H1 (cell line): Measurements from ENCODE around the gene NXT1. TPM values are rescaled to one million over a fixed set of nuclear protein-coding genes. Genes with fewer than 3 reads are reported as not detected.

Experiments used
- CTCF ChIA-PET: fragments of 300-600 bp; sonication (Branson Sonifier 250); formaldehyde crosslinking; loops from one replicate; lab custom pipeline; 2021; ENCODE audit not compliant: partially characterized antibody; lab: Charles Lee
- POLR2A ChIA-PET: fragments of 300-600 bp; sonication (Branson Sonifier 250); formaldehyde crosslinking; loops from one replicate; lab custom pipeline; 2021; ENCODE audit warnings: inconsistent platforms; ENCODE audit not compliant: partially characterized antibody; lab: Charles Lee
- DNase-seq, 2 experiments: peaks; one replicate each; pipeline versions ENCODE4 v3.0.0 to v3.0.0-alpha.2; 2010 to 2022; ENCODE audit warnings: low spot score in 2 of 2, low read depth in 1 of 2, mixed read lengths in 1 of 2
- FAIRE-seq: peaks from 2 replicates; lab custom pipeline; 2011; peaks lifted over from hg19 to GRCh38; lab: Jason Lieb, UNC
- H2AFZ ChIP-seq: 2 replicates; pipeline ENCODE4 v1.8.1; 2012; ENCODE audit warnings: low read length, inconsistent platforms
- H2AK5ac ChIP-seq: 2 replicates; pipeline ENCODE4 v1.6.1; 2013; ENCODE audit warnings: low read depth, low read length
- H2BK120ac ChIP-seq: replicated peaks from 2 replicates; pipeline ENCODE3; 2013; ENCODE audit warnings: low read depth, low read length, inconsistent platforms
- H2BK12ac ChIP-seq: 2 replicates; pipeline ENCODE4 v1.6.1; 2013; ENCODE audit warnings: low read depth, low read length
- H2BK15ac ChIP-seq: 2 replicates; pipeline ENCODE4 v1.6.1; 2013; ENCODE audit warnings: low read length
- H2BK20ac ChIP-seq: 2 replicates; pipeline ENCODE4 v1.6.1; 2013; ENCODE audit warnings: low read length
- H2BK5ac ChIP-seq: 2 replicates; pipeline ENCODE4 v1.6.1; 2013; ENCODE audit warnings: low read depth, low read length
- H3K14ac ChIP-seq: 2 replicates; pipeline ENCODE4 v1.6.1; 2013; ENCODE audit warnings: inconsistent platforms; ENCODE audit not compliant: insufficient read length
- H3K18ac ChIP-seq: 2 replicates; pipeline ENCODE4 v1.6.1; 2013; ENCODE audit warnings: low read length; ENCODE audit errors: extremely low read depth
- H3K23ac ChIP-seq: 2 replicates; pipeline ENCODE4 v1.6.1; 2013; ENCODE audit warnings: inconsistent platforms; ENCODE audit not compliant: insufficient read length
- H3K23me2 ChIP-seq: 2 replicates; pipeline ENCODE4 v1.6.1; 2013; ENCODE audit warnings: low read depth, low read length
- H3K27ac ChIP-seq: 2 replicates; pipeline ENCODE4 v1.6.1; 2011; ENCODE audit warnings: low read depth, low read length, inconsistent platforms
- H3K27me3 ChIP-seq, 4 experiments: replicated peaks in 1 of 4; 1 replicate in 1 of 4; 2 replicates in 3 of 4; pipeline versions ENCODE4 v1.6.1 to v1.8.1; 2011 to 2013; ENCODE audit warnings: low read length in 3 of 4, mild to moderate bottlenecking in 3 of 4, inconsistent platforms in 2 of 4, mixed read lengths in 2 of 4, moderate library complexity in 1 of 4; ENCODE audit not compliant: control insufficient read depth in 3 of 4, insufficient read depth in 3 of 4; ENCODE audit errors: extremely low read depth in 1 of 4
- H3K36me3 ChIP-seq, 4 experiments: 2 replicates each; pipeline versions ENCODE4 v1.6.1 to v1.8.1; 2011 to 2013; ENCODE audit warnings: mild to moderate bottlenecking in 4 of 4, low read length in 3 of 4, moderate library complexity in 2 of 4, control low read depth in 1 of 4, inconsistent platforms in 1 of 4; ENCODE audit not compliant: insufficient read depth in 4 of 4, control insufficient read depth in 2 of 4
- H3K4ac ChIP-seq: replicated peaks from 2 replicates; pipeline ENCODE3; 2013; ENCODE audit warnings: low read length, low read depth, mixed read lengths, inconsistent platforms; ENCODE audit not compliant: insufficient read length
- H3K4me1 ChIP-seq, 4 experiments: replicated peaks in 1 of 4; 1 replicate in 1 of 4; 2 replicates in 3 of 4; pipeline versions ENCODE4 v1.6.1 to v1.8.1; 2011 to 2013; ENCODE audit warnings: low read length in 3 of 4, inconsistent platforms in 2 of 4, mixed read lengths in 1 of 4; ENCODE audit not compliant: insufficient read depth in 4 of 4, control insufficient read depth in 3 of 4
- H3K4me2 ChIP-seq, 2 experiments: 2 replicates each; pipeline versions ENCODE4 v1.6.1 to v1.8.1; 2011 to 2013; ENCODE audit warnings: low read depth in 2 of 2, low read length in 2 of 2, control low read depth in 1 of 2, inconsistent platforms in 1 of 2, mild to moderate bottlenecking in 1 of 2; ENCODE audit not compliant: insufficient read depth in 1 of 2
- H3K4me3 ChIP-seq, 4 experiments: fragments of 200-600, 300-600 bp in 1 of 4; sonication (generic), shearing (Covaris generic), sonication (Bioruptor Twin) in 1 of 4; 2 replicates each; pipeline versions ENCODE4 v1.5.1 to v1.8.1; 2011 to 2016; ENCODE audit warnings: low read length in 4 of 4, low read depth in 3 of 4, control low read depth in 2 of 4, inconsistent platforms in 2 of 4, mild to moderate bottlenecking in 2 of 4, mixed read lengths in 1 of 4, moderate library complexity in 1 of 4; ENCODE audit not compliant: insufficient read depth in 2 of 4; ENCODE audit errors: extremely low read depth in 1 of 4
- H3K56ac ChIP-seq: replicated peaks from 2 replicates; pipeline ENCODE3; 2013; ENCODE audit warnings: low read depth, mild to moderate bottlenecking, mixed read lengths, low read length, inconsistent platforms; ENCODE audit not compliant: insufficient read length
- H3K79me1 ChIP-seq: 2 replicates; pipeline ENCODE4 v1.6.1; 2013; ENCODE audit warnings: low read depth, low read length, control low read depth
- H3K79me2 ChIP-seq, 2 experiments: 2 replicates each; pipeline versions ENCODE4 v1.6.1 to v1.8.1; 2012 to 2013; ENCODE audit warnings: low read length in 2 of 2, mild to moderate bottlenecking in 2 of 2, inconsistent platforms in 1 of 2; ENCODE audit not compliant: insufficient read depth in 2 of 2, control insufficient read depth in 1 of 2
- H3K9ac ChIP-seq, 4 experiments: replicated peaks in 1 of 4; 1 replicate in 1 of 4; 2 replicates in 3 of 4; pipeline versions ENCODE4 v1.6.1 to v1.8.1; 2011 to 2013; ENCODE audit warnings: low read depth in 3 of 4, low read length in 3 of 4, control low read depth in 2 of 4, mild to moderate bottlenecking in 2 of 4, moderate library complexity in 2 of 4, inconsistent platforms in 1 of 4; ENCODE audit errors: extremely low read depth in 1 of 4
- H3K9me3 ChIP-seq, 2 experiments: 2 replicates each; pipeline versions ENCODE4 v1.6.1 to v1.8.1; 2012 to 2013; ENCODE audit warnings: mild to moderate bottlenecking in 2 of 2, moderate library complexity in 2 of 2, control low read depth in 1 of 2, inconsistent platforms in 1 of 2, low read depth in 1 of 2, low read length in 1 of 2, mixed read lengths in 1 of 2; ENCODE audit not compliant: insufficient read depth in 2 of 2
- H4K20me1 ChIP-seq, 2 experiments: replicated peaks in 1 of 2; 2 replicates each; pipeline versions ENCODE3 to v1.8.1; 2011 to 2013; ENCODE audit warnings: inconsistent platforms in 2 of 2, low read length in 2 of 2, mild to moderate bottlenecking in 1 of 2; ENCODE audit not compliant: insufficient read depth in 2 of 2, control insufficient read depth in 1 of 2
- H4K5ac ChIP-seq: 2 replicates; pipeline ENCODE4 v1.6.1; 2013; ENCODE audit warnings: low read length, low read depth, mixed read lengths, inconsistent platforms; ENCODE audit not compliant: insufficient read length
- H4K8ac ChIP-seq: 2 replicates; pipeline ENCODE4 v1.8.0; 2013; ENCODE audit warnings: mild to moderate bottlenecking, moderate library complexity, low read length, inconsistent platforms; ENCODE audit not compliant: insufficient read depth; ENCODE audit errors: extremely low read depth
- H4K91ac ChIP-seq: replicated peaks from 2 replicates; pipeline ENCODE3; 2013; ENCODE audit warnings: low read length, mixed read lengths, inconsistent platforms; ENCODE audit not compliant: insufficient read length
- CBX5 ChIP-seq: fragments of 300-800, 300-1000 bp; sonication (generic); IDR thresholded peaks from 2 replicates; pipeline ENCODE4 v1.7.1; 2016; ENCODE audit warnings: antibody characterized with exemption, low read length, low read depth
- CTCF ChIP-seq, 3 experiments: IDR thresholded peaks; 1 replicate in 2 of 3; 2 replicates in 1 of 3; pipeline versions ENCODE4 v1.5.1 to v1.6.1; 2011; ENCODE audit warnings: low read length in 3 of 3, mild to moderate bottlenecking in 3 of 3, inconsistent platforms in 2 of 3, low read depth in 1 of 3, moderate library complexity in 1 of 3; ENCODE audit not compliant: insufficient read depth in 1 of 3; ENCODE audit errors: control extremely low read depth in 1 of 3
- E2F6 ChIP-seq: IDR thresholded peaks from 2 replicates; pipeline ENCODE4 v1.6.1; 2012; ENCODE audit warnings: inconsistent platforms
- EP300 ChIP-seq, 2 experiments: IDR thresholded peaks; 1 replicate in 1 of 2; 2 replicates in 1 of 2; pipeline ENCODE4 v1.6.1; 2011 to 2012; ENCODE audit warnings: low read depth in 2 of 2, low read length in 2 of 2, mild to moderate bottlenecking in 2 of 2, borderline replicate concordance in 1 of 2, inconsistent platforms in 1 of 2, moderate library complexity in 1 of 2
- JUND ChIP-seq: IDR thresholded peaks from 2 replicates; pipeline ENCODE4 v1.6.1; 2011; ENCODE audit warnings: mild to moderate bottlenecking, improper control_type of control experiment, low read length
- MAFK ChIP-seq: IDR thresholded peaks from 2 replicates; pipeline ENCODE4 v1.6.1; 2012; ENCODE audit warnings: low read depth, mild to moderate bottlenecking, improper control_type of control experiment, low read length
- PHF8 ChIP-seq: fragments of 200-600 bp; sonication (generic); conservative IDR thresholded peaks from 2 replicates; pipeline ENCODE4 v1.7.1; 2012; ENCODE audit warnings: low read depth, mild to moderate bottlenecking, inconsistent platforms, low read length, moderate library complexity
- RAD21 ChIP-seq, 2 experiments: IDR thresholded peaks in 1 of 2; conservative IDR thresholded peaks in 1 of 2; 2 replicates each; pipeline ENCODE4 v1.6.1; 2011; ENCODE audit warnings: low read depth in 2 of 2, low read length in 2 of 2, improper control_type of control experiment in 1 of 2, inconsistent platforms in 1 of 2, mild to moderate bottlenecking in 1 of 2, moderate library complexity in 1 of 2
- SAP30 ChIP-seq: fragments of 300-600 bp; sonication (generic); IDR thresholded peaks from 2 replicates; pipeline ENCODE4 v1.7.1; 2012; ENCODE audit warnings: low read length, moderate library complexity, mild to moderate bottlenecking, inconsistent platforms; ENCODE audit not compliant: insufficient read depth, insufficient replicate concordance
- WGBS, 2 experiments: shearing (Covaris generic) in 1 of 2; methylation state at CpG; one replicate each; pipeline versions ENCODE4 v1.1.6 to v1.1.7; 2013 to 2015; ENCODE audit warnings: low lambda C conversion rate in 2 of 2, mixed read lengths in 2 of 2, inconsistent platforms in 1 of 2, low coverage in 1 of 2, missing lambda C conversion rate in 1 of 2; ENCODE audit not compliant: insufficient replicate concordance in 2 of 2, insufficient coverage in 1 of 2, insufficient read length in 1 of 2; ENCODE audit errors: extremely low coverage in 1 of 2, missing lambda C conversion rate in 1 of 2; 5-methylcytosine and 5-hydroxymethylcytosine counted together
- polyA plus RNA-seq, 7 experiments: library from polyadenylated mRNA; depleted of rRNA in 3 of 7; stranded (reverse) in 5 of 7; unstranded in 2 of 7; fragments of >200 nt in 5 of 7; fragments of 200-250 nt in 2 of 7; gene quantifications; 1 replicate in 5 of 7; 2 replicates in 1 of 7; 4 replicates in 1 of 7; pipeline versions ENCODE4 v1.2.1 to v1.2.3, GENCODE V29; 2011 to 2013; ENCODE audit warnings: missing spikeins in 2 of 7, mixed read lengths in 2 of 7
- total RNA-seq: library from RNA; stranded (reverse); fragmentation: NEBNext Ultra II Directional; extraction: Animal tissue kit (Norgen Biotek cat#: 25700); gene quantifications from 2 replicates; pipeline ENCODE4 v1.2.1, GENCODE V29; 2021

The NXT1 gene
- total and polyA plus RNA-seq, 2 of the 8 experiments (the other 6 are each of a cell fraction or from before 2014, with no cell fraction given) = 23.1 to 26.5 TPM

GRCh38 chr20:23340524-23340923, 10.1 kb upstream of the NXT1 start:
- H4K20me1 ChIP-seq = no peaks in the 10 kb centered on the region
- H2BK15ac ChIP-seq = no peak overlapping the region
- no peak overlapping the region for H2AK5ac ChIP-seq
- no peak overlapping the region for H3K18ac ChIP-seq
- 45% methylated on average over 9 of the region's 9 CpGs; no CpG with 5 or more reads in 1 of the 2 experiments for WGBS, 2 experiments
- no peaks in the 10 kb centered on the region for H3K27me3 ChIP-seq
- no peak overlapping the region for H2BK5ac ChIP-seq
- H3K4me3 ChIP-seq = no peak overlapping the region
- no peak overlapping the region for H3K14ac ChIP-seq
- H3K9ac ChIP-seq = no peak overlapping the region
- DNase-seq (peak in 1 of 2 experiments; percentile 70), FAIRE-seq (no peak)
- H2BK120ac ChIP-seq = no peak overlapping the region
- H3K79me1 ChIP-seq = no peaks in the 10 kb centered on the region
- H4K8ac ChIP-seq = no peak overlapping the region
- H3K23me2 ChIP-seq = no peaks in the 10 kb centered on the region
- H2AFZ ChIP-seq = no peak overlapping the region
- ChIA-PET CTCF (interaction anchor here (0.7 to 6.6 kb wide), 51 partner anchors 8 to 1005 kb away, joined by 3 to 63 read pairs (median 5); partner anchors contain the start of genes CD93 and NXT1), POLR2A (interaction anchor here (1.5 to 1.7 kb wide), 2 partner anchors 10 to 290 kb away, joined by 7 to 9 read pairs; partner anchors contain the start of gene NXT1)
- H2BK20ac ChIP-seq = no peak overlapping the region
- peaks cover 0 to 4% of the 10 kb centered on the region in 2 experiments; a peak in 1 of 4 replicates for H3K9me3 ChIP-seq
- no peak overlapping the region for H4K5ac ChIP-seq
- H3K4me1 ChIP-seq = peaks cover 0 to 5% (median 0%) of the 10 kb centered on the region in 4 experiments; a peak in 3 of 7 replicates
- no peak overlapping the region for H4K91ac ChIP-seq
- H3K36me3 ChIP-seq = no peaks in the 10 kb centered on the region
- no peak overlapping the region for H3K4ac ChIP-seq
- H3K4me2 ChIP-seq = no peak overlapping the region
- H3K79me2 ChIP-seq = no peaks in the 10 kb centered on the region
- no peak overlapping the region for H3K27ac ChIP-seq
- no peak overlapping the region for H2BK12ac ChIP-seq
- H3K56ac ChIP-seq = no peak overlapping the region
- H3K23ac ChIP-seq = no peak overlapping the region
- no peak for TF ChIP-seq PHF8
- no peak for TF ChIP-seq MAFK
- peak; percentile 94 for TF ChIP-seq RAD21 (IDR thresholded peaks at IDR 0.05 in 1 of 2, conservative IDR thresholded peaks at IDR 0.05 in 1 of 2; ENCODE audit: low read depth in 2 of 2, low read length in 2 of 2)
- TF ChIP-seq EP300 (IDR thresholded peaks at IDR 0.05; ENCODE audit: borderline replicate concordance in 1 of 2, low read depth in 2 of 2, low read length in 2 of 2) = no peak
- peak; percentile 85 for TF ChIP-seq E2F6
- TF ChIP-seq SAP30 = no peak
- TF ChIP-seq JUND = no peak
- TF ChIP-seq CTCF (IDR thresholded peaks at IDR 0.05; ENCODE audit: control extremely low read depth in 1 of 3, insufficient read depth in 1 of 3, low read depth in 1 of 3, low read length in 3 of 3) = peak; percentile 51 to 87 (median 83)
- TF ChIP-seq CBX5 = no peak
